ENCODE measurements around the gene CEACAM5.

CEACAM5 gene

DNA sequence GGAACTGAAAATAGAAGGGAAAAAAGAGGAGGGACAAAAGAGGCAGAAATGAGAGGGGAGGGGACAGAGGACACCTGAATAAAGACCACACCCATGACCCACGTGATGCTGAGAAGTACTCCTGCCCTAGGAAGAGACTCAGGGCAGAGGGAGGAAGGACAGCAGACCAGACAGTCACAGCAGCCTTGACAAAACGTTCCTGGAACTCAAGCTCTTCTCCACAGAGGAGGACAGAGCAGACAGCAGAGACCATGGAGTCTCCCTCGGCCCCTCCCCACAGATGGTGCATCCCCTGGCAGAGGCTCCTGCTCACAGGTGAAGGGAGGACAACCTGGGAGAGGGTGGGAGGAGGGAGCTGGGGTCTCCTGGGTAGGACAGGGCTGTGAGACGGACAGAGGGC lies at the start of gene CEACAM5:
TSS of gene CEACAM5 (plus strand) at position 146 of the 400 bp plus-strand sequence. CDS start at position 252, 106 bp downstream.
- DNase-seq = no peak

DNA sequence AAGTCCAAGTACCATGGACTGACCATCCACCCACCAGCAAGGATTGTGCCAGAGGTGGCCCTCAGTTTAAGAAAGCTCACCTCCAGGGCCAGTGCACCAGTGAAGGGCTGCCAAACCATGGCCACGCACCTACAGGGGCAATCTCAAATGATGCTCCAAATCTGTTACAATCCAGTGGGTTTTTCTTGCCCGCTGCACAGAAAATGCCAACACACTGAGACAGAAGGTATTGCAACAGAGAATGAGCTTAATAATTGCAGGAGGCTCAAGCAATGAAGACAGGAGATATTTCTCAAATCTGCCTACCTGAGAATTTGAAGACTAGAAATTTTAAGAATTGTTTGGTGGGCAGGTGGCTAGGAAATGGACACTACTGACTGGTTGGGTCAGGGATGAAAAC lies 42.4 kb upstream of the CEACAM5 start:
- no peak for DNase-seq

DNA sequence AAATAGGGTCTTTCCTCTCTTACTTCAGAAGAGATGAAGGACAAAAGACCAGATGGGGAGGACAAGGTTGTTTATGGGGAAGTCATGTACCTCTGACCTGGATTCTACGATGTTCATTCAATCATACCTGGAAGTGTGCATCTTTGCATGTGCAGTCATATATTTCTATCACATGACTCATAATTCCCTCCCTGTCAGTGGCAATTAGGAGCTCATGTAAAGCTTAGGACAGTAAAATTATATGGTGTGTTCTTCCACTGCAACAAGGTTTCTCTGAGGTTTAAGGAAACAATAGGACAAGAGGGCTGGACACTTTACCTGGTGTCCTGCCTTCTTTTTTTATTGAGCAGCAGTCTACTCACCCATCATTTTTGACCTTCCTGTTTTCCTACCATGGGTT lies 40.1 kb upstream of the CEACAM5 start:
- no peak for DNase-seq

DNA sequence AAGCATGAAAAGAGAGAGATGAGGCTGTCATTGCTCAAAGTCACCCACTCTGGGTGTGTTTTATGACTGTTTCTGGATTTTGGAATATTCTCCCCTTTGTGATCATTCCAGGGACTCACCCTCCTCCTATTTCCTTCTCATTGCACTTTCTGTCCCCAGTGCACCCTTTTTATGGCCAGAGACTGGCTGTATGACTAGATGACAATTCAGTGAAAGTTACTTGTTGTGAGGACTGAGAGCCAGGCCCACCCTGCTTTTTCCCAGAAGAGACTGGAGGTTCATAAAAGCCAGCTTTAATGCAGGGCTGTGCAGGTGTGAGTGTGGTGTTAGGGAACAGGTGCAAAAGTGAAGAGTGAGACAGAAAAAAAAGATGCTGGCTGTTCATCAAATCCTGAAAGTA lies 37.7 kb upstream of the CEACAM5 start:
- no peak for DNase-seq

DNA sequence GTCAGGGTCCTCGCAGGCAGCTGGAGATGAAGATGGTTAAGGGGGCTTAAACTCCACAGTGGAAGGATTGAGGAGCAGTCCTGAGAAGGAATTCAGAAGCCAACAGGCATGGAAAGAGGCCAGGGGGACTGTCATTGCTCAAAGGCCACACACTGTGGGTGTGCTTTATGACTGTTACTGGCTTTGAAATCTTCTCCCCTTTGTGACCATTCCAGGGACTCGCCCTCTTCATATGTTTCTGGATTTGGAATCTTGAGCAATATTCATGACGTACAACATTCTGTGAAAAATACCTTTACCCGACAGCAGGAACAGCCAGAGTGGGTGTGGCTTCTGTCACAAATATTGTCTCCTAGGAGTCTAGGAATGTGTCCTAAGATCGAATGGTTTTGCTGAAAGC lies 36.9 kb upstream of the CEACAM5 start:
- no peak for DNase-seq

DNA sequence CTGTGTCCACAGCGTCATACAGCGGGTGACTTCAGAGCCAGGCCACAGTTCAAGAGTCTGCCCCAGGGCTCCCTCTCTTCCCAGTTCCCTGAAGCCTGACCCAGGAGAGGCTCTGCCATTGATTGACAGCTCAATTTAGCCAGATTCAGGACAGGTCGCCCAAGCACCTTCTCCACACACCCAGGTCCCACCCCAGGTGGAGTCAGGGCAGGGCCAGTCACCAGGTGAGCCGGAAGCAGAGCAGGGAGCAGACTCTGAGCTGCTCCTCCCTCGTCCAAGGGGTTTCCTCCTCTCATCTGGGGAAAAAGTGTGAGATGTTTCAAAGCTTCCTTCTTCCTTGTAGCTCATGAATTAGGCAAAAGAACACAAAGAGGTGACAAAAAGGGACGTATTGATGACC lies 26.0 kb upstream of the CEACAM5 start:
- DNase-seq = no peak

DNA sequence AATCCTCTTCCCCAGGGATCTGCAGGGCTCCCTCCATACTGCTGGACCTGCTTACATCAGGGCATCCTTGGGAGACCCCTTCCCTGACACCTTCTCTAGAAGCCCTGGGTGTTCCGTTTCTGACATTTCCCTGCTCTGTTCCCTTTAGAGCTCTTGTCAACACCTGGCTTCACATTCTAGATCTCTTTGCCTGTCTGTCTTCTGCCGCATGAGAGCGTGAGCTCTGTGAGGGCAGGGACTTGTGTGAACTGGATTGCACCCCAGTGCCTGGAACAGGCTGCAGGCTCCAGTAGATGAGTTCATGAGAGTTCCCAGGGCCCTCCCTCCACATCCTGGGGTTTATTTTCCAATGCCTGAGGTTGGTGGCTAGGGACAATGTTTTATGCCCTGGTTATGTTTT lies 21.0 kb upstream of the CEACAM5 start:
- no peak for DNase-seq

DNA sequence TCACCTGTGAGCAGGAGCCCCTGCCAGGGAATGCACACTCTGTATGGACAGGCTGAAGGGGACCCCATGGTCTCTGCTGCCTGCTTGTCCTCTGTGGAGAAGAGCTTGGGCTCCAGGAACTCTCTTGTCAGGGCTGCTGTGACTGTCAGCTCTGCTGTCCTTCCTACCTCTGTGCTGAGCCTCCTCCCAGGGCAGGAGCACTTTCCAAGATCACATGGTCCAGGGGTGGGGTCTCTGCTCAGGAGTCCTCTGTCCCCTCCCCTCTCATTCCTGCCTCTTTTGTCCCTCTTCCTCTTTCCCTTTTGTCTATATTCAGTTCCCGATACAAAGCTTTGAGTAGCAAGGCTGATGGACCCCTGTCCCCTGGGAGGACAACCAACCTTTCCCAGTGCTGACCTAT lies 20.3 kb upstream of the CEACAM5 start, which contains the start of gene CEACAM7:
TSS of gene CEACAM7 (minus strand) at position 173 of the 400 bp plus-strand sequence. CDS start at position 68, 105 bp downstream.
- DNase-seq = no peak

DNA sequence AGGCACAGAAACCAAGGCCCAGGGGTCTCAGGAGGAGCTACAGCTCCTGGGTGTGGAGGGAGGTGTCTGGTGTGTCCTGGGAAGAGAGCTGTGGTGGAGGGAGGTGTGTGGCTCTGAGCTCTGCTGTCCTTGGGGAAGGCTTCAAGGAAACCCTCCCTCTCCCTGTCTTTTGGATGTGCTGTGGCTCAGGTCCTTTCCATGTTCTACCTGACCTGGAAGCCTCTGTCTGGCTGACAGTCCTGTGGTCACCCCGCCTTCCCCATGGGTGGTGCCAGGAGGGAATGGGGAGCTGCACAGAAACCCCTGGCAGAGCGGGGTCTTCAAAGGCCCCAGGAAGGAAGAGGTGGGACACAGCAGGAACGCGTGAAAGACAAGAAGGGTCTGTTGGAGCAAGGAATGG lies 19.7 kb upstream of the CEACAM5 start:
- DNase-seq = no peak

DNA sequence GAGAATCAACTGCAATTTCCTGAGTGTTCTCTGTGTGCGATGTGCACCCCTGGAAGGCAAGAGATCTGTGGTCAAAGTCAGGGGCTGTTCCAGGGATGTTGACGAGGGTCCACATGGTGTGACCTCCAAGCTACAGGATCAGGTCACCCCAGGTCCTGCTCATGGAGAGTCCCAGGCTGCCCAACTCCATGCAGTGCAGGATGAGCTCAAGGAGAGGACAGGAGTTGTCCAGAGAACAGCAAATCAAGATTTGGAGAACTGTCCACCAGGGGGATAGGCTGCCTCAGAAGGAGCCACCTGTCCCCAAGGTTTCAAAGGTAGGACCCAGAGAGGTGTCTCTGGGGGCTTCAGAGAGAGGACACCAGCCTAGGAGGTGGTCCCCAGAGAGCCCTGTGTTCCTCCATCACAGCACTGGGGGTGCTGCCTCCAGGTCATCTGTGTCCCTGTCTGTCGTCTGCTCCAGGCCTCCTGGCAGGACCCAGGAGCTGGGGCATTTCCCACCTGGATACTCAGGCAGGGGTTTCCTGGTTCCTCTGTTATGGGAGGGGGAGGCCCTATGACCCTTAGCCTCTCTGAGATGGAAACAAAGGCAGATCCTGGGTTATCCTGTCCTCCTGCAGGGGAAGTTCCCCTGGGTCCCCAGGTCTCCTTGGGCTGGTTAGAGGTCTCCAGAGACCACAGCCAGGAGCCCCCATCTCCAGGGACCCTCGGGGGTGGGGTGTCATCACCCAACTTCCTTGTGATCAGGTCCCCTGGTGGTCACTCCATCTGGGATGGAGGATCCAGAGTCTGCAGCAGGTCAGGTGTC lies 18.2 kb upstream of the CEACAM5 start:
- no peak for DNase-seq

DNA sequence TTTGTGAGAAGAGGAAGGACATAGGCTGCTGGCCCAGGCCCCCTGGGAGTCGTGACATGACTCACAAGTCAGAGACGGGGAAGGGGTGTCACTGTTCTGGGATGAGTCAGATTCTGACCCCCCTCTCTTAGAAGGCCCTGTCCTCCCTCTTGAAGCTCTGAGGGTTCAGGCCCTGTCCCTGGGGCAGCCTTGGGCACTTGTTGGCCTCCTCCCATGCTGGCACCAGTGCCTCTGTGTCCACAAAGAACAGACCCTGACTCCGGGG lies 17.7 kb upstream of the CEACAM5 start:
- no peak for DNase-seq

DNA sequence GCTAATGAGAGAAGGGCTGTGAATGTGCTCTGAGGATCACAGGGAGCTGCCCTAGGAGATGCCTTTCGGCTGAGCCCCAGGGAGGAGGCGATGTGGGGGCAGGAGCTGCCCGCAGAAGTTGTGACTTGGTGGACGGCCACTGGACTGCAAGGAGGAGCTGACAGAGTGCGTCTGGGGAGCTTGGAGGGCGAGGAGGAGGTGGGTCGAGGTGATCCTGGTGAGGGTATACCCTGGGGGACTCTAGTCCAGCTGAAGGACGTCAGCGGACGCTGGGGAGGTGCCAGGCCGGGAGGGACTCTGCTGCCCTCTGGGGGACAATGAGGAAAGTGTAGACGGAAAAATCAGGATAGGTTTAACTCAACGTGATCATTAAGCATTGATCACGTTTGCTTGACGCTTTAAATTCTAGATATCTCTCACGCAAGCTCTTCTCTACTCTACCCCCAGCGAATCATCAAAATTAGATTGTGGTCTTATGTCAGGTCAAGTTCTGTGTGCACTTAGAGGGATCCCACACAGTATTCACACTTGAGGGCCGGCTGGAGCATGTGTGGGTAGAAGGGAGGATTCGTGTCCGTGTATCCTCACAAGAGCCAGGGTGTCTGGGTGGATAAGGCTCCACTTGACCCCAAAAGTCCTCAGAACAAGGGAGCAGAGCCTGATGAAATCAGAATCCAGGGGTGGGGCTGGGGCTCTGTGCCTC lies 17.0 kb upstream of the CEACAM5 start:
- peak; percentile 48 for DNase-seq

DNA sequence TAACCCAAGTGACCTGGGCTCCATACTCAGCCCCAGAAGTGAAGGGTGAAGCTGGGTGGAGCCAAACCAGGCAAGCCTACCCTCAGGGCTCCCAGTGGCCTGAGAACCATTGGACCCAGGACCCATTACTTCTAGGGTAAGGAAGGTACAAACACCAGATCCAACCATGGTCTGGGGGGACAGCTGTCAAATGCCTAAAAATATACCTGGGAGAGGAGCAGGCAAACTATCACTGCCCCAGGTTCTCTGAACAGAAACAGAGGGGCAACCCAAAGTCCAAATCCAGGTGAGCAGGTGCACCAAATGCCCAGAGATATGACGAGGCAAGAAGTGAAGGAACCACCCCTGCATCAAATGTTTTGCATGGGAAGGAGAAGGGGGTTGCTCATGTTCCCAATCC lies 14.2 kb upstream of the CEACAM5 start:
- DNase-seq = no peak

DNA sequence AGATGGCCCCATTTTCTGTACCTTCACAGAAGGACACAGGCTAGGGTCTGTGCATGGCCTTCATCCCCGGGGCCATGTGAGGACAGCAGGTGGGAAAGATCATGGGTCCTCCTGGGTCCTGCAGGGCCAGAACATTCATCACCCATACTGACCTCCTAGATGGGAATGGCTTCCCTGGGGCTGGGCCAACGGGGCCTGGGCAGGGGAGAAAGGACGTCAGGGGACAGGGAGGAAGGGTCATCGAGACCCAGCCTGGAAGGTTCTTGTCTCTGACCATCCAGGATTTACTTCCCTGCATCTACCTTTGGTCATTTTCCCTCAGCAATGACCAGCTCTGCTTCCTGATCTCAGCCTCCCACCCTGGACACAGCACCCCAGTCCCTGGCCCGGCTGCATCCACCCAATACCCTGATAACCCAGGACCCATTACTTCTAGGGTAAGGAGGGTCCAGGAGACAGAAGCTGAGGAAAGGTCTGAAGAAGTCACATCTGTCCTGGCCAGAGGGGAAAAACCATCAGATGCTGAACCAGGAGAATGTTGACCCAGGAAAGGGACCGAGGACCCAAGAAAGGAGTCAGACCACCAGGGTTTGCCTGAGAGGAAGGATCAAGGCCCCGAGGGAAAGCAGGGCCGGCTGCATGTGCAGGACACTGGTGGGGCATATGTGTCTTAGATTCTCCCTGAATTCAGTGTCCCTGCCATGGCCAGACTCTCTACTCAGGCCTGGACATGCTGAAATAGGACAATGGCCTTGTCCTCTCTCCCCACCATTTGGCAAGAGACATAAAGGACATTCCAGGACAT lies 13.4 kb upstream of the CEACAM5 start:
- no peak for DNase-seq

DNA sequence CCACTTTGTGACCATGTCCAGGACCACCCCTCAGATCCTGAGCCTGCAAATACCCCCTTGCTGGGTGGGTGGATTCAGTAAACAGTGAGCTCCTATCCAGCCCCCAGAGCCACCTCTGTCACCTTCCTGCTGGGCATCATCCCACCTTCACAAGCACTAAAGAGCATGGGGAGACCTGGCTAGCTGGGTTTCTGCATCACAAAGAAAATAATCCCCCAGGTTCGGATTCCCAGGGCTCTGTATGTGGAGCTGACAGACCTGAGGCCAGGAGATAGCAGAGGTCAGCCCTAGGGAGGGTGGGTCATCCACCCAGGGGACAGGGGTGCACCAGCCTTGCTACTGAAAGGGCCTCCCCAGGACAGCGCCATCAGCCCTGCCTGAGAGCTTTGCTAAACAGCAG lies 12.7 kb upstream of the CEACAM5 start:
- DNase-seq = no peak

DNA sequence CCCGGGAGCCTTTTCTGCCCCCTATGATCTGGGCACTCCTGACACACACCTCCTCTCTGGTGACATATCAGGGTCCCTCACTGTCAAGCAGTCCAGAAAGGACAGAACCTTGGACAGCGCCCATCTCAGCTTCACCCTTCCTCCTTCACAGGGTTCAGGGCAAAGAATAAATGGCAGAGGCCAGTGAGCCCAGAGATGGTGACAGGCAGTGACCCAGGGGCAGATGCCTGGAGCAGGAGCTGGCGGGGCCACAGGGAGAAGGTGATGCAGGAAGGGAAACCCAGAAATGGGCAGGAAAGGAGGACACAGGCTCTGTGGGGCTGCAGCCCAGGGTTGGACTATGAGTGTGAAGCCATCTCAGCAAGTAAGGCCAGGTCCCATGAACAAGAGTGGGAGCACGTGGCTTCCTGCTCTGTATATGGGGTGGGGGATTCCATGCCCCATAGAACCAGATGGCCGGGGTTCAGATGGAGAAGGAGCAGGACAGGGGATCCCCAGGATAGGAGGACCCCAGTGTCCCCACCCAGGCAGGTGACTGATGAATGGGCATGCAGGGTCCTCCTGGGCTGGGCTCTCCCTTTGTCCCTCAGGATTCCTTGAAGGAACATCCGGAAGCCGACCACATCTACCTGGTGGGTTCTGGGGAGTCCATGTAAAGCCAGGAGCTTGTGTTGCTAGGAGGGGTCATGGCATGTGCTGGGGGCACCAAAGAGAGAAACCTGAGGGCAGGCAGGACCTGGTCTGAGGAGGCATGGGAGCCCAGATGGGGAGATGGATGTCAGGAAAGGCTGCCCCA lies 11.8 kb upstream of the CEACAM5 start:
- peak; percentile 14 for DNase-seq

DNA sequence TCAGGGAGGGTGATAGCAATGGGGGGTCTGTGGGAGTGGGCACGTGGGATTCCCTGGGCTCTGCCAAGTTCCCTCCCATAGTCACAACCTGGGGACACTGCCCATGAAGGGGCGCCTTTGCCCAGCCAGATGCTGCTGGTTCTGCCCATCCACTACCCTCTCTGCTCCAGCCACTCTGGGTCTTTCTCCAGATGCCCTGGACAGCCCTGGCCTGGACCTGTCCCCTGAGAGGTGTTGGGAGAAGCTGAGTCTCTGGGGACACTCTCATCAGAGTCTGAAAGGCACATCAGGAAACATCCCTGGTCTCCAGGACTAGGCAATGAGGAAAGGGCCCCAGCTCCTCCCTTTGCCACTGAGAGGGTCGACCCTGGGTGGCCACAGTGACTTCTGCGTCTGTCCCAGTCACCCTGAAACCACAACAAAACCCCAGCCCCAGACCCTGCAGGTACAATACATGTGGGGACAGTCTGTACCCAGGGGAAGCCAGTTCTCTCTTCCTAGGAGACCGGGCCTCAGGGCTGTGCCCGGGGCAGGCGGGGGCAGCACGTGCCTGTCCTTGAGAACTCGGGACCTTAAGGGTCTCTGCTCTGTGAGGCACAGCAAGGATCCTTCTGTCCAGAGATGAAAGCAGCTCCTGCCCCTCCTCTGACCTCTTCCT lies 11.1 kb upstream of the CEACAM5 start:
- DNase-seq = no peak

DNA sequence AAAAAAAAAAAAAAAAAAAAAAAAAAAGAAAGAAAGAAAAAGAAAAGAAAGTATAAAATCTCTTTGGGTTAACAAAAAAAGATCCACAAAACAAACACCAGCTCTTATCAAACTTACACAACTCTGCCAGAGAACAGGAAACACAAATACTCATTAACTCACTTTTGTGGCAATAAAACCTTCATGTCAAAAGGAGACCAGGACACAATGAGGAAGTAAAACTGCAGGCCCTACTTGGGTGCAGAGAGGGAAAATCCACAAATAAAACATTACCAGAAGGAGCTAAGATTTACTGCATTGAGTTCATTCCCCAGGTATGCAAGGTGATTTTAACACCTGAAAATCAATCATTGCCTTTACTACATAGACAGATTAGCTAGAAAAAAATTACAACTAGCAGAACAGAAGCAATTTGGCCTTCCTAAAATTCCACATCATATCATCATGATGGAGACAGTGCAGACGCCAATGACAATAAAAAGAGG lies 9.6 kb upstream of the CEACAM5 start:
- DNase-seq = peak; percentile 58

DNA sequence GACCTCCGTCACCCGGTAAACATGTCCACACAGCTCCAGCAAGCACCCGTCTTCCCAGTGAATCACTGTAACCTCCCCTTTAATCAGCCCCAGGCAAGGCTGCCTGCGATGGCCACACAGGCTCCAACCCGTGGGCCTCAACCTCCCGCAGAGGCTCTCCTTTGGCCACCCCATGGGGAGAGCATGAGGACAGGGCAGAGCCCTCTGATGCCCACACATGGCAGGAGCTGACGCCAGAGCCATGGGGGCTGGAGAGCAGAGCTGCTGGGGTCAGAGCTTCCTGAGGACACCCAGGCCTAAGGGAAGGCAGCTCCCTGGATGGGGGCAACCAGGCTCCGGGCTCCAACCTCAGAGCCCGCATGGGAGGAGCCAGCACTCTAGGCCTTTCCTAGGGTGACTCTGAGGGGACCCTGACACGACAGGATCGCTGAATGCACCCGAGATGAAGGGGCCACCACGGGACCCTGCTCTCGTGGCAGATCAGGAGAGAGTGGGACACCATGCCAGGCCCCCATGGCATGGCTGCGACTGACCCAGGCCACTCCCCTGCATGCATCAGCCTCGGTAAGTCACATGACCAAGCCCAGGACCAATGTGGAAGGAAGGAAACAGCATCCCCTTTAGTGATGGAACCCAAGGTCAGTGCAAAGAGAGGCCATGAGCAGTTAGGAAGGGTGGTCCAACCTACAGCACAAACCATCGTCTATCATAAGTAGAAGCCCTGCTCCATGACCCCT lies 9.0 kb upstream of the CEACAM5 start:
- no peak for DNase-seq

DNA sequence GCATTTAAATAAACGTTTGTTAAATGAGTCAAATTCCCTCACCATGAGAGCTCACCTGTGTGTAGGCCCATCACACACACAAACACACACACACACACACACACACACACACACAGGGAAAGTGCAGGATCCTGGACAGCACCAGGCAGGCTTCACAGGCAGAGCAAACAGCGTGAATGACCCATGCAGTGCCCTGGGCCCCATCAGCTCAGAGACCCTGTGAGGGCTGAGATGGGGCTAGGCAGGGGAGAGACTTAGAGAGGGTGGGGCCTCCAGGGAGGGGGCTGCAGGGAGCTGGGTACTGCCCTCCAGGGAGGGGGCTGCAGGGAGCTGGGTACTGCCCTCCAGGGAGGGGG lies 8.5 kb upstream of the CEACAM5 start:
- no peak for DNase-seq

DNA sequence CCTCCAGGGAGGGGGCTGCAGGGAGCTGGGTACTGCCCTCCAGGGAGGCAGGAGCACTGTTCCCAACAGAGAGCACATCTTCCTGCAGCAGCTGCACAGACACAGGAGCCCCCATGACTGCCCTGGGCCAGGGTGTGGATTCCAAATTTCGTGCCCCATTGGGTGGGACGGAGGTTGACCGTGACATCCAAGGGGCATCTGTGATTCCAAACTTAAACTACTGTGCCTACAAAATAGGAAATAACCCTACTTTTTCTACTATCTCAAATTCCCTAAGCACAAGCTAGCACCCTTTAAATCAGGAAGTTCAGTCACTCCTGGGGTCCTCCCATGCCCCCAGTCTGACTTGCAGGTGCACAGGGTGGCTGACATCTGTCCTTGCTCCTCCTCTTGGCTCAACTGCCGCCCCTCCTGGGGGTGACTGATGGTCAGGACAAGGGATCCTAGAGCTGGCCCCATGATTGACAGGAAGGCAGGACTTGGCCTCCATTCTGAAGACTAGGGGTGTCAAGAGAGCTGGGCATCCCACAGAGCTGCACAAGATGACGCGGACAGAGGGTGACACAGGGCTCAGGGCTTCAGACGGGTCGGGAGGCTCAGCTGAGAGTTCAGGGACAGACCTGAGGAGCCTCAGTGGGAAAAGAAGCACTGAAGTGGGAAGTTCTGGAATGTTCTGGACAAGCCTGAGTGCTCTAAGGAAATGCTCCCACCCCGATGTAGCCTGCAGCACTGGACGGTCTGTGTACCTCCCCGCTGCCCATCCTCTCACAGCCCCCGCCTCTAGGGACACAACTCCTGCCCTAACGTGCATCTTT lies 7.8 kb upstream of the CEACAM5 start:
- DNase-seq = no peak
